Cardiac muscle cell (in vitro differentiated cells and primary cell): Measurements from ENCODE around the gene IGF2BP2. TPM values are rescaled to one million over a fixed set of nuclear protein-coding genes. Genes with fewer than 3 reads are reported as not detected.

ENCODE experiments used
- DNase-seq, 2 donors: peaks; one replicate each; pipeline versions ENCODE4 v3.0.0 to v3.0.0-alpha.2; 2010 to 2017; ENCODE audit warnings: low read depth in 1 of 2, low spot score in 1 of 2
- H3K27ac ChIP-seq: fragments of 200-600 bp; sonication (generic); 2 replicates; pipeline ENCODE4 v1.5.1; 2016
- H3K27me3 ChIP-seq: fragments of 200-600 bp; sonication (generic); 2 replicates; pipeline ENCODE4 v1.6.0; 2016; ENCODE audit warnings: control low read depth
- H3K36me3 ChIP-seq: fragments of 200-600 bp; sonication (generic); 2 replicates; pipeline ENCODE4 v1.5.1; 2016; ENCODE audit warnings: control low read depth
- H3K4me1 ChIP-seq: fragments of 200-600 bp; sonication (generic); 2 replicates; pipeline ENCODE4 v1.8.1; 2017; ENCODE audit warnings: low read depth, mild to moderate bottlenecking, mixed run types
- H3K4me3 ChIP-seq: fragments of 200-600 bp; sonication (generic); 2 replicates; pipeline ENCODE4 v1.5.1; 2016; ENCODE audit warnings: mild to moderate bottlenecking
- H3K9me3 ChIP-seq: fragments of 200-600 bp; sonication (generic); 2 replicates; pipeline ENCODE4 v1.5.1; 2017; ENCODE audit warnings: low read depth, mild to moderate bottlenecking, control low read depth
- CTCF ChIP-seq: IDR thresholded peaks from 2 replicates; pipeline ENCODE4 v1.5.1; 2012; ENCODE audit warnings: low read depth, mild to moderate bottlenecking, low read length
- polyA plus RNA-seq: library from polyadenylated mRNA; unstranded; fragments of >200 nt; fragmentation: Nextera tagmentation; extraction: Ambion mirVana; gene quantifications from 2 replicates; pipeline ENCODE4 v1.2.1, GENCODE V29; 2016
- total RNA-seq: library from RNA; depleted of rRNA; stranded (reverse); fragments of >200 nt; gene quantifications from 2 replicates; pipeline ENCODE4 v1.2.3, GENCODE V29; 2016

IGF2BP2 gene
- total and polyA plus RNA-seq, 2 experiments from 2014 or later: 119 to 129 TPM

DNA sequence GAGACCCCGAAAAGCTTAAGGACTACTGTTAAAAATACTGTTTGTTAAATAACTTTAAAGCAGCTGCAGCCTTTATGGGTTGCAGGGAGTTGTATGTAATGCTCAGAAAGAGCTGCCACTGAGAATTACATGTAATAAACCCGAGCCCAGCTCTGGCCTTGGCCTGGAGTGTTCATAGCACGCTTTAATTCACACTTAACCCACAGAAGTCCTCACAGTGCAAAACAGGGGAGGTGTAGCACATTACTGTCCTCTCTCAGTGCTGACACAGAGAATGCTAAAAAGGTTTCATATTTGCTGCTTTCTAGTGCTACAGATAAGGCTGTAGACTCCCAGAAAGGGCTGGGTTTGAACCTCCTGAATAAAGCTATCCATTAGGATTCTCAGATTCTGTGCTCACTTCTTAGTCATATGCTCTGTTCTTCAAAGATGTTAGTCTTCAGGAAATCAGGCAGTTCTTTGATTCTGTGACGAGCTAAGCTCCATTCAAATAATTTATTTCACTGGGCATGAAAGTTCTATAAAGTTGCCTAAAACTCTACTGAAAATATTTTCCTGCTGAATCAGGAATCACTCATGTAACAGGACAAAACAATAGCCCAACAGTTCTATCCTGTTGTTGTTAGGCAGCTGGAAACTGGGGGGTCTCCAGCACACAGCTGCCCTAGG is 130.7 kb downstream of the IGF2BP2 start:
- no peaks in the 10 kb centered on the region for H3K9me3 ChIP-seq
- peaks cover 20% of the 10 kb centered on the region for H3K36me3 ChIP-seq
- no peak for DNase-seq
- peaks cover 11% of the 10 kb centered on the region for H3K4me1 ChIP-seq
- TF ChIP-seq CTCF: no peak
- no peak overlapping the region for H3K4me3 ChIP-seq
- peak overlapping the region; percentile 57 for H3K27ac ChIP-seq
- no peaks in the 10 kb centered on the region for H3K27me3 ChIP-seq

GRCh38 chr3:185691622-185692021 is 133.2 kb downstream of the IGF2BP2 start:
- Histone ChIP-seq H3K36me3 (peaks cover 39% of the 10 kb centered on the region), H3K4me3 (no peak overlapping the region), H3K27ac (no peak overlapping the region), H3K27me3 (no peaks in the 10 kb centered on the region), H3K9me3 (no peaks in the 10 kb centered on the region), H3K4me1 (peaks cover 11% of the 10 kb centered on the region)
- TF ChIP-seq CTCF: no peak
- DNase-seq: no peak

DNA sequence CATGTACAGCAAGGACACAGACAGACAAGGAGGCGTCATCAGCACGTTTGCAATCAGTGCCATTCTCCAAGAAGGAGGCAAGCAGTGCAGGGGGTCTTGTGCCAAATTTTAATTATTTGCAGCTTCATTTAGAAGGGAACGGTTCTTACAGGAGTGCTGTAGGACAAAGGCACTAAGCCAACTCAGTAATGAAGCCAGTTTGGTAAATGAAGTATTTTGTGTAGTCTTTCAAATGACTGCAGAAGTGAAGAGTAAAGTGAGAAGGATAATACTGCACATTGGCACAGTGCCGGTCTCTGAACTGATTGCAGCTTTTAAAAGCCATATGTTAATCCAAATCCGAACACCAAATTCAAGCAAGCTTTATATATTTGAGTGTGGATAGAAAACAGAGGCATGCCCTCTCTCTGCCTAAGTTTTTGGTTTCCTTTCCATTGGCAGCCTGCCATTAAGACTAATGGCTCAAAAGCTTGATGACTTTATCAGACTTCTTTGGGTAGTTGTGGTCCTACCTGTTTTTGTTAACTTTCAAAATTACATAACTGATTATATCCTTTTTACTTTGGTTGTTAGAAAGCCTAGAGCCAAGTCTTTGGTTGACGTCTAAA is 137.5 kb downstream of the IGF2BP2 start:
- no peak for TF ChIP-seq CTCF
- H3K27ac ChIP-seq: peak overlapping the region; percentile 16
- peaks cover 70% of the 10 kb centered on the region for H3K36me3 ChIP-seq

GRCh38 chr3:185685231-185686035 is 139.4 kb downstream of the IGF2BP2 start:
- H3K9me3 ChIP-seq: no peaks in the 10 kb centered on the region
- H3K27ac ChIP-seq: no peak overlapping the region
- no peak overlapping the region for H3K4me3 ChIP-seq
- no peaks in the 10 kb centered on the region for H3K4me1 ChIP-seq
- H3K36me3 ChIP-seq: peaks cover 66% of the 10 kb centered on the region
- no peak for DNase-seq
- H3K27me3 ChIP-seq: no peaks in the 10 kb centered on the region
- TF ChIP-seq CTCF: no peak

More for the DNA sequence above, 137.5 kb downstream of the IGF2BP2 start:
- Histone ChIP-seq H3K27me3 (no peaks in the 10 kb centered on the region), H3K4me1 (no peaks in the 10 kb centered on the region), H3K9me3 (no peaks in the 10 kb centered on the region), H3K4me3 (no peak overlapping the region)
- DNase-seq: no peak

GRCh38 chr3:185680231-185680630 is 144.6 kb downstream of the IGF2BP2 start:
- Histone ChIP-seq H3K9me3 (no peaks in the 10 kb centered on the region), H3K27me3 (no peaks in the 10 kb centered on the region), H3K36me3 (peaks cover 41% of the 10 kb centered on the region), H3K4me3 (no peak overlapping the region), H3K4me1 (no peaks in the 10 kb centered on the region), H3K27ac (no peak overlapping the region)
- DNase-seq: no peak
- TF ChIP-seq CTCF: no peak
